Upper lobe of left lung (tissue), 4 donors: ENCODE measurements around the gene LRRFIP1.

Source experiments
- CTCF ChIP-seq, 6 experiments: fragments of 450-650 bp in 4 of 6; fragments of 200-600 bp in 2 of 6; sonication (generic) in 2 of 6; IDR thresholded peaks; one replicate each; pipeline ENCODE4 v1.5.1; 2016 to 2019; ENCODE audit warnings: antibody characterized with exemption in 6 of 6
- EP300 ChIP-seq, 4 donors: sonication (generic); formaldehyde crosslinking; IDR thresholded peaks; one replicate each; pipeline ENCODE4 v1.5.1; 2017; ENCODE audit warnings: antibody characterized with exemption in 4 of 4, control low read depth in 2 of 4
- POLR2A ChIP-seq, 4 donors: fragments of 450-650 bp; IDR thresholded peaks; one replicate each; pipeline ENCODE4 v1.5.1; 2016 to 2017; ENCODE audit warnings: antibody characterized with exemption in 4 of 4, mild to moderate bottlenecking in 2 of 4
- POLR2AphosphoS5 ChIP-seq, 2 donors: sonication (generic); formaldehyde crosslinking; IDR thresholded peaks; one replicate each; pipeline ENCODE4 v1.5.1; 2017; ENCODE audit warnings: antibody characterized with exemption in 2 of 2

- TF ChIP-seq CTCF (IDR thresholded peaks at IDR 0.05) (no peak), EP300 (IDR thresholded peaks at IDR 0.05) (no peak), POLR2AphosphoS5 (IDR thresholded peaks at IDR 0.05) (no peak), POLR2A (IDR thresholded peaks at IDR 0.05) (no peak)
Observed at GRCh38 chr2:237591141-237591881, 36.1 kb upstream of the LRRFIP1 start.
